GM06990 (cell line): Measurements from ENCODE around the gene LCE4A.

ENCODE experiments used
- DNase-seq: peaks from one replicate; pipeline ENCODE4 v3.0.0-alpha.2; 2011; ENCODE audit not compliant: insufficient read length; ENCODE audit errors: extremely low read depth
- H3K27me3 ChIP-seq: replicated peaks from 2 replicates; pipeline ENCODE4 v1.6.0; 2011; ENCODE audit warnings: low read length; ENCODE audit not compliant: control insufficient read depth, insufficient read depth
- H3K36me3 ChIP-seq: 2 replicates; pipeline ENCODE4 v1.5.1; 2011; ENCODE audit warnings: low read length; ENCODE audit not compliant: control insufficient read depth, insufficient read depth
- H3K4me3 ChIP-seq: replicated peaks from 2 replicates; pipeline ENCODE4 v1.5.1; 2011; ENCODE audit warnings: low read depth, mild to moderate bottlenecking, control low read depth, low read length
- TF ChIP-seq, protein P1 (sequence below): IDR thresholded peaks from 2 replicates; pipeline ENCODE4 v1.5.1; 2011; ENCODE audit warnings: low read length, control low read depth, mild to moderate bottlenecking, inconsistent platforms; ENCODE audit not compliant: insufficient read depth, poor library complexity, severe bottlenecking

LCE4A gene

DNA sequence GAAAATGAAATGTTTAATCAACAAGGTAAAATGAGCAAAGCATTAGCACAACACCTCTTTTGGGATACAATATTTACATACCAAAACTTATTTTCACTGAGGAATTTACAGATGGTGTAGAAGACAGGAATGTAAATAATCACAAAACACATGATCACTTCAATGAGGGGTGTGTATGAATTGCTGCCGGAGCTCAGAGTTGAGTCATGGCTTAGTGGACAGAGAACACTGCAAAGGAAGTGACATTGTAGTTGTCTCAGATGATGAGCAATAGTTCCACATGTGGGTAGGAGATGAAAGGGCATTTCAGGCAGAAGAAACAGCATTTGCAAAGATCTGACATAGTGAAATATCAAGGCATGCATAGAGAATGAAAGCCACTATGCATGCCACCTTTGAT lies 44.3 kb downstream of the LCE4A start:
- H3K4me3 ChIP-seq, result no peak overlapping the region
- H3K27me3 ChIP-seq, result no peaks in the 10 kb centered on the region
- no peaks in the 10 kb centered on the region for H3K36me3 ChIP-seq
- DNase-seq, result no peak
- TF ChIP-seq, protein P1, sequence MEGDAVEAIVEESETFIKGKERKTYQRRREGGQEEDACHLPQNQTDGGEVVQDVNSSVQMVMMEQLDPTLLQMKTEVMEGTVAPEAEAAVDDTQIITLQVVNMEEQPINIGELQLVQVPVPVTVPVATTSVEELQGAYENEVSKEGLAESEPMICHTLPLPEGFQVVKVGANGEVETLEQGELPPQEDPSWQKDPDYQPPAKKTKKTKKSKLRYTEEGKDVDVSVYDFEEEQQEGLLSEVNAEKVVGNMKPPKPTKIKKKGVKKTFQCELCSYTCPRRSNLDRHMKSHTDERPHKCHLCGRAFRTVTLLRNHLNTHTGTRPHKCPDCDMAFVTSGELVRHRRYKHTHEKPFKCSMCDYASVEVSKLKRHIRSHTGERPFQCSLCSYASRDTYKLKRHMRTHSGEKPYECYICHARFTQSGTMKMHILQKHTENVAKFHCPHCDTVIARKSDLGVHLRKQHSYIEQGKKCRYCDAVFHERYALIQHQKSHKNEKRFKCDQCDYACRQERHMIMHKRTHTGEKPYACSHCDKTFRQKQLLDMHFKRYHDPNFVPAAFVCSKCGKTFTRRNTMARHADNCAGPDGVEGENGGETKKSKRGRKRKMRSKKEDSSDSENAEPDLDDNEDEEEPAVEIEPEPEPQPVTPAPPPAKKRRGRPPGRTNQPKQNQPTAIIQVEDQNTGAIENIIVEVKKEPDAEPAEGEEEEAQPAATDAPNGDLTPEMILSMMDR, result no peak

DNA sequence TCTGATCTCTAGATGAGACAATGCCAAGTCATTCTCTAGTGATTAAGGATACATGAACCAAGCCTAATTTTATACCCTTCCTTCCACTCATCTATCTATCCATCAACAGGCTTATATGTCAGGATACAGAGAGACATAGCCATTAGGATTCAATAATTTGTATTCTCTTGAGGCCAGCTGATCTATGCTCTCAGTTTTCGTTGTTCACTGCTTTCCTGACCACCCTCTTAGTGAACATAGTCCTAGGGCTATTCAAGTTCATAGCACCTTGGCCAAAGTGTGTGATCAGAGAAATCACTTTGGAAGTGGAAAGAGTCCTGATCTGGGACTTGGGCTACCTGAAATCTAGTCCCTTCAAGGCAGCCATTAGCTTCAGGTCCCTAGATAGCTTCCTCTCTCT lies 45.6 kb downstream of the LCE4A start:
- Histone ChIP-seq H3K36me3 (no peaks in the 10 kb centered on the region), H3K27me3 (no peaks in the 10 kb centered on the region; the same call in 1 of the 2 replicates), H3K4me3 (no peak overlapping the region)
- DNase-seq, result no peak
- TF ChIP-seq, protein P1, result no peak

GRCh38 chr1:152756872-152757271 lies 48.9 kb downstream of the LCE4A start:
- Histone ChIP-seq H3K4me3 (no peak overlapping the region), H3K36me3 (no peaks in the 10 kb centered on the region), H3K27me3 (no peaks in the 10 kb centered on the region; the same call in 1 of the 2 replicates)
- TF ChIP-seq, protein P1, result no peak
- DNase-seq, result no peak

GRCh38 chr1:152757747-152758146 lies 49.8 kb downstream of the LCE4A start, which contains the start of gene KPRP:
KPRP (plus strand) TSS chr1:152758025; CDS start chr1:152759589, 1,564 bp downstream.
- Histone ChIP-seq H3K27me3 (no peaks in the 10 kb centered on the region; the same call in 1 of the 2 replicates), H3K36me3 (no peaks in the 10 kb centered on the region), H3K4me3 (no peak within 1 kb of the TSS)
- TF ChIP-seq, protein P1, result no peak
- no peak for DNase-seq

DNA sequence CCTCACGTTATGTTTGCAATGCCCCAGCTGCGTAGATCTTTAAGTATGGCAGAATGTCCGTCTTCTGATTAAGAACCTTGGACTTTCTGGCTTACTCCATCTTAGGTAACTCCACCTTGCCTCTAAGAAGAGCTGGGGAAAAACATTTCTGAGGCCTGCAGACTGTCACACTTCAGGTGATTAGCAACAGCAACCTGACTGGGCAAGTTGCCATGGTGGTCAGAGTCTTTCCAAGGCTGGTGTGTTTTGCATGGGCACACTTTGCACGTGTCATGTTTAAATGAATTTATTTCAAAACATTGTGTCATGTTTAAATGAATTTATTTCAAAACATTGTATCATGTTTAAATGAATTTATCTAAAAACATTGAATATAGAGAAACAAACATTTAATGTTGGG lies 50.7 kb downstream of the LCE4A start:
- Histone ChIP-seq H3K4me3 (no peak overlapping the region), H3K27me3 (no peaks in the 10 kb centered on the region; the same call in 1 of the 2 replicates), H3K36me3 (no peaks in the 10 kb centered on the region)
- TF ChIP-seq, protein P1, result no peak
- no peak for DNase-seq
